Limb (tissue), 2 donors: ENCODE measurements around the gene TMEM86A.

Experiments used
- DNase-seq, 2 donors: peaks; one replicate each; pipeline ENCODE4 v3.0.0-alpha.2; 2016; ENCODE audit errors: extremely low spot score in 2 of 2

TMEM86A gene

GRCh38 chr11:18699848-18700261 lies 1.3 kb downstream of the TMEM86A start:
- DNase-seq: no peak

GRCh38 chr11:18700375-18700774 lies 1.8 kb downstream of the TMEM86A start:
- no peak for DNase-seq

- DNase-seq: no peak
Observed at GRCh38 chr11:18700872-18701271, 2.3 kb downstream of the TMEM86A start.

GRCh38 chr11:18701614-18702216 lies 3.1 kb downstream of the TMEM86A start:
- DNase-seq: no peak

- DNase-seq: no peak
Observed at GRCh38 chr11:18703001-18703763, 4.6 kb downstream of the TMEM86A start.

GRCh38 chr11:18704045-18704645 lies 5.6 kb downstream of the TMEM86A start:
- DNase-seq: no peak

- no peak for DNase-seq
Observed at GRCh38 chr11:18704698-18705097, 6.1 kb downstream of the TMEM86A start.

- DNase-seq: no peak
Observed at GRCh38 chr11:18705651-18706281, 7.2 kb downstream of the TMEM86A start.

- peak; percentile 55 to 83 for DNase-seq
Observed at GRCh38 chr11:18706330-18707243, 8.0 kb downstream of the TMEM86A start.

GRCh38 chr11:18707811-18708340 lies 9.3 kb downstream of the TMEM86A start:
- no peak for DNase-seq

GRCh38 chr11:18709414-18709813 lies 10.8 kb downstream of the TMEM86A start:
- no peak for DNase-seq

- DNase-seq: no peak
Observed at GRCh38 chr11:18710545-18710944, 12.0 kb downstream of the TMEM86A start.

- no peak for DNase-seq
Observed at GRCh38 chr11:18713646-18714442, 15.3 kb downstream of the TMEM86A start.

- DNase-seq: no peak
Observed at GRCh38 chr11:18714443-18714780, 15.8 kb downstream of the TMEM86A start.

- no peak for DNase-seq
Observed at GRCh38 chr11:18715476-18715875, 16.9 kb downstream of the TMEM86A start.

- DNase-seq: no peak
Observed at GRCh38 chr11:18720091-18720807, 21.7 kb downstream of the TMEM86A start.

- peak; percentile 75 to 89 for DNase-seq
Observed at GRCh38 chr11:18720808-18721560, 22.4 kb downstream of the TMEM86A start.

- DNase-seq: peak in 1 of 2 donors; percentile 60
Observed at GRCh38 chr11:18721561-18722292, 23.1 kb downstream of the TMEM86A start.
